ENCODE data around the gene MATR3. TPM values are rescaled to one million over a fixed set of nuclear protein-coding genes. Genes with fewer than 3 reads are reported as not detected.
"Not testable (repeated sequence)": the region's sequence is repeated elsewhere in the genome, so short reads cannot be mapped to it uniquely, and the experiment has no call there.

Gene MATR3
- total RNA-seq, 1 donor from 2014 or later, result 250 TPM

DNA sequence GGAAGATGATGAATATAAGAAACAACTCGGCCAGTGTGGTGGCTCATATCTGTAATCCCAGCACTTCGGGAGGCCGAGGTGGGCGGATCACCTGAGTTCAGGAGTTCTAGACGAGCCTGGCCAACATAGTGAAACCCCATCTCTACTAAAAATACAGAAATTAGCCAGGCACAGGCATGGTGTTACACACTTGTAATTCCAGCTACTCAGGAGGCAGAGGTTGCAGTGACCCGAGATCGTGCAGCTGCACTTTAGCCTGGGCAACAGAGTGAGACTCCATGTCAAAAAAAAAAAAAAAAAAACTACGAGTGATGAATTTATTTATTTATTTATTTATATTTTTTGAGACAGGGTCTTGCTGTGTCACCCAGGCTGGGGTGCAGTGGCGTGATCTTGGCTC, 54.3 kb downstream of the MATR3 start:
- DNase-seq (ENCODE audit: low spot score), result not testable (repeated sequence)

DNA sequence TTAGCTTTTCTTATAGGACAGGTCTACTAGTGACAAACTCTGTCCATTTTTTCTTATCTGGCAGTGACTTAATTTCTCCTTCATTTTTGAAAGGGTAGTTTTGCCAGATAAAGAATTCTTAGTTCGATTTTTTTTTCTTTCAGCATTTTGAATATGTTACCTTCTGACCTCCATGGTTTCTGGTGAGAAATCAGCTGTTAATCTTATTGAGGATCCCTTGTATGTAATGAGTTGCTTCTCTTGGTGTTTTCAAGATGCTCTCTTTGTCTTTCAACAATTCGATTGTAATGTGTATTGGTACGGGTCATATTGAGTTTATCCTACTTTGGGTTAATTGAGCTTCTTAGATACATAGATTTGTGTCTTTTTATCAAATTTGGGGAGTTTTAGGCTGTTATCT, 60.6 kb downstream of the MATR3 start:
- no peak for DNase-seq (ENCODE audit: low spot score)

GRCh38 chr5:139355900-139356299, 62.4 kb downstream of the MATR3 start:
- not testable (repeated sequence) for DNase-seq (ENCODE audit: low spot score)

DNA sequence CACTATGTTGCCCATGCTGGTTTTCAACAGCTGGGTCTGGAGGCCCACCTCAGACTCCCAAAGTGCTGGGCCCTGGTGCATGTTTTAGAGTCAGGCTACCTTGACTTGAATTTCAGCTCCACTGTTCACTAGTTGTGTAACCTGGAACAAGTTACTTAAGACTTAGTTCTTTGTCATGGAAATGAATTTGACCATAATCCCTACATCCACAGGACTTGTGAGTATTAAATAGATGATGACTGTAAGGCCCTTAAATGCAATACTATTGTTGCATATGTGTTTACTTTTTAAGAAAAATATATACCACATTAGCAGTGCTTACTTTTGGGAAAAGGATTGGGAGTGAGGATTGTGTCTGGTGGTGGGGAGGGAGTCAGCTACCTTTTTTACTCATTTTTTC, 64.5 kb downstream of the MATR3 start:
- no peak for DNase-seq (ENCODE audit: low spot score)

DNA sequence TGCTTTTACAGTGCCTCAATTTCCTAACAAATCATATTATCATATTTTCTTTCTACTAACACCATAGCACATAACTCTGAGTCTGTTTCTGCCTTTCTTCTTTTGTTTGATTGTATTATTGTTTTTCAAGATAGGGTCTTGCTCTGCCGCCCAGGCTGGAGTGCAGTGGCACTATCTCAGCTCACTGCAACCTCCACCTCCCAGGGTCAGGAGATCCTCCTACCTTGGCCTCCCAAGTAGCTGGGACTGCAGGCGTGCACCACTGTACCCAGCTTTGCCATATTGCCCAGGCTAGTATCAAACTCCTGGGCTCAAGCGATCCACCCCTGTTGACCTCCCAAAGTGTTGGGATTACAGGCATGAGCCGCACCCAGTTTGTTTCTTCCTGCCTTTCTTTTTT, 66.8 kb downstream of the MATR3 start:
- DNase-seq (ENCODE audit: low spot score), result no peak

GRCh38 chr5:139361835-139362429, 68.4 kb downstream of the MATR3 start:
- peak; percentile 76 for DNase-seq (ENCODE audit: low spot score)

GRCh38 chr5:139363937-139364336, 70.4 kb downstream of the MATR3 start:
- DNase-seq (ENCODE audit: low spot score), result no peak

- peak; percentile 96 for DNase-seq (ENCODE audit: low spot score)
These were observed 70.9 kb downstream of the MATR3 start for GRCh38 chr5:139364466-139364865.

DNA sequence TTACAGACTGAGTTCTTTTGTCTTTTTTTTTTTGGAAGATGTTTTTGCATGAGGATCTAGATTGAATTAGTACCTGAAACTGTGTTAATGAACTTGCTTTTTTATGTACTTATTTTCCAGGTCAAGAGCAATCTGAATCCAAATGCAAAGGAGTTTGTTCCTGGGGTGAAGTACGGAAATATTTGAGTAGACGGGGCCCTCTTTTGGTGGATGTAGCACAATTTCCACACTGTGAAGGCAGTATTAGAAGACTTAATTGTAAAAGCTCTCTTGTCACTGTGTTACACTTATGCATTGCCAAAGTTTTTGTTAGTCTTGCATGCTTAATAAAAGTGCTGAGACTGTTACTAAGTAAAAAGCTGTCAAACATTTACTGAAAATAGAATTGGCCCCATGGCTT, 75.1 kb downstream of the MATR3 start:
- no peak for DNase-seq (ENCODE audit: low spot score)

DNA sequence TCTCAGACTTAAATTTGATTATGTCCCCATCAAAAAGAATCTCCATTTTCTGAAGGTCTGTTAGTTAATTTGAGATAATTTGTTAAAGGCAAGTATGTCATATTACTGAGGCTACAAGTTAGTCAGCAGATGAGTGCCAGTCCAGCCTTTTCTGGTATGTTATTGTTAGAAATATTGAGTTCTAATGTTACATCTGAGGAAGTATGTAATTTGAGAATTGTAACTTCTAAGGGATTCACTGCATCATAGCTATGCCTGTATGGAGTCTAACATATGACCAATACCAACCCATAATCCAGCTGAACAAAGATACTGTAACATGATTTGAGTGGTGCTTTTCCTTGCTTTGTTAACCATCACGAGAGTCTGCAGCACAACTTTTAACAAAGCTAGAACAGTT, 75.6 kb downstream of the MATR3 start:
- no peak for DNase-seq (ENCODE audit: low spot score)

DNA sequence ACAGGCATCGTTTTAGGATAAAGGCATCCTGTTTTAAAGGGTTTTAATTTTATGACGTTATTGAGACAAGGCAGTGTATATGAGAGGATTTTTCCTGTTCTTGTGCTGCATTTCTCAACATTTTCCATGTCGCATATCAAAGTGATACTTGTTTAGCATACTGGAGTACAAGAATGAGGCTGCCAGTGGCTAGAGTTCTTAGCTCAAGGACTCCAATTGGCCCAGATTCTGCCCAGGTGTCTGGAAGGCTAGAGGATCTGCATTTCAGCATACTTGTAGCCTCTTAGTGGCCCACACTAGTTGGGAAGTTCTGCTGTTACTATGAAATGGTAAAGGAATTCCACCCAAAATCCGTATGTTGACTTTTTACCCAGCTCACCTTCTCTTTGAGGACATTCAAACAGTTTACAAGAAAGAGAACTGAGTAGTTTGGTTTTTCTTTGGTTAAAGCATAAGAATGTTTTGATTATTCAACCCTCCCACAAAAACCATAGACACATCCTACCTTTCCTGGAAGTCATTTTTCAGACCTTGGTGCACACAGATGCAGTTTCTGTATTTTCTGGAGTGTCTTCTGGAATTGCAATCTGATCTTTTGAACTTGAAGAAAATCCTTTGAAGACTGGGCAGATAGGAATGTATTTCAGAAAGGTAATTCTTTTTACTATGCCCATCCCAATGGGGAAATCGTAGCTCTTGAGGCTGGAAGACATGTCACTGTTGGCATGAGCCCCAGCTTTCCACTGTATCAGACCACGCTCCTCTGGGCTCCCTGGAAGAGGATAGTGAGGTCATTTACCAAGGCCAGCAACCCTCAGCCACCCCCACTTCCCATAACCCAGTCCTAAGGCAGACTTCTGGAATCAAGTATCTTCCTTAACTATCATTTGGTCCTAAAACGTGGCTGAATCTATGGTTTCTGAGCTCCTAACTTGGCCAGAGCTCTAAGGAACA, 78.2 kb downstream of the MATR3 start:
- DNase-seq (ENCODE audit: low spot score), result no peak

DNA sequence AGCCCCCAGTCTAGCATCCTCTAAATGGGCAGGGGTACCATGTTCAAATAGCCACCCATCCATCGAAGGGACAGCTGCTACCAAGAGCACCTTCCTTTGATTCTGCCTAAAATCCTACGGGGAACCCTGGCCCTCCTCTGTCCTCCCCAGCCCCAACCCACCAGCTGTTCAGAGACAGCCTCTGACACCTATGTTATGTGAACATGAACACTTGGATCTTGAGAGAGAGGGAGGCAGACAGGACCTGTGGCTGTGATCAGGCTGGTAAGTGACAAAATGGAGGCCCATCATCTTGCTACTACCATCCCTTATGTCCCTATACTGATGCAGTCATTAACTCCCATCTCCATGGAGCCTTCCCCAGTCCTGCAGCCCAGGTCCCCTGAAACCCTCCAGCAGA, 81.4 kb downstream of the MATR3 start:
- no peak for DNase-seq (ENCODE audit: low spot score)

GRCh38 chr5:139376364-139376763, 82.8 kb downstream of the MATR3 start:
- no peak for DNase-seq (ENCODE audit: low spot score)

- no peak for DNase-seq (ENCODE audit: low spot score)
These were observed 83.7 kb downstream of the MATR3 start for GRCh38 chr5:139377226-139377625.

GRCh38 chr5:139378101-139378825, 84.7 kb downstream of the MATR3 start:
- DNase-seq (ENCODE audit: low spot score), result no peak

DNA sequence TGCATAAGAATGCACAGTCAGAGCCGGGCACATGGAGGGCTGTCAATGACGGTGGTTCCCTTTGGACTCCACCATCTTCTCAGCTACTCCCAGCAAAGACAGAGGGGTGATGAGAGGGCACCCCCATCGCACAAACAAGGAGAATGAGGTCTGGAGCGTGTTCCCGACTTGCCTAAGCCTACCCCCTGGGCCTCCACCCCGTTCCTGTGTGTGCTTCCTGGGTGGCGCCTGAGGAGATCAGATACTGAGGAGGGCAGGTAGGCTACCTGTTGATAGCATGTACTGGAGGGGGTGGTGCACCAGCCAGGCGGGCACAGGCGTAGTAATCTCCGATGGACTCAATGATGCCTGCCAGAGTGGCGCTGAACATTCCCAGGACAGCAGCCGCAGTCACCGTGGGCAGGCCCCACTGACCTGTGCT, 85.4 kb downstream of the MATR3 start:
- DNase-seq (ENCODE audit: low spot score), result no peak

DNA sequence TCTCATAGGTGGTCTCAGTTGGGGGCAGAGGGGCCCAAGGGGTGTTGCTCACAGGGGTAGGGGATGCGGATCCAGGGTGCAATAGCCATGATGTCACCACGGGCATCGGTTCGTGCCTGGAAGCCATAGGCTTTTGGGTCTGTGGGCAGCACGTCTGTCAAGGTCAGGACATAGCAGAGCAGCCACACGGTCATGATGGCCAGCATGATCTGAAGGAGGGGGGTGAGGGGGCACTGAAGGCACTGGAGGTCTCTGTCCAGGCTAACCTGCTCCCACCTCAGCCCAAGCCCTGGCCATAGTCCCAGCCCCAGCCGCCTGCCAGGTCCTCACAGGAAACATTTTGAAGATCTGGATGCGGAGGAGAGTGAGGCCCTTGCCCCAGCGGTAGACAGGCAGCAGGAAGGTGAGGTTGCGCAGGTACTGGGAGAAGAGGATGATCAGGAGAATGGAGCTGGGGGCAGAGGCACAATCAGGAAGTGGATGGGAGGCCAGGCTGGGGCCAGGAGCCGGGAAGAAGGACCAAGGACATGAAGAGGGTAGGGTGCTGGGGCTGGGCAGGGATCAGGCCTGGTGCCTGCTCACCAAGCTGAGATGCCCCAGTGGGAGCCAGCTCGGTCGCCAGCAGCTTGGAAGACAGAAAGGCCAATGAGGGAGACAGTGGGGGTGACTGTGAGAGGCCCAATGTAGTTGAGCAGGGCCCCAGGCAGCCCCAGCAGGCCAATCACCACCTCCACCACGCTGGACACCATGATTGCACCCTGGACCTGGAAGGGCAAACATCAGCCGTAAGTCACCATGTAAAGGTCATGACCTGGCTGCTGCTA, 86.3 kb downstream of the MATR3 start:
- DNase-seq (ENCODE audit: low spot score), result no peak

All from umbilical cord (tissue), 2 donors.